DND-41 (cell line): ENCODE measurements around the gene FUOM.

Source experiments
- CTCF ChIP-seq: IDR thresholded peaks from 2 replicates; pipeline ENCODE4 v1.5.1; 2012; ENCODE audit warnings: borderline replicate concordance, low read length, moderate library complexity, mild to moderate bottlenecking; ENCODE audit not compliant: poor library complexity, severe bottlenecking; ENCODE audit errors: extremely low read depth
- EZH2 ChIP-seq: IDR thresholded peaks from 3 replicates; pipeline ENCODE4 v1.6.1; 2012; ENCODE audit warnings: borderline replicate concordance, low read depth, mild to moderate bottlenecking, moderate library complexity, low read length, inconsistent platforms; ENCODE audit not compliant: severe bottlenecking

GRCh38 chr10:133310399-133310755 lies 47.4 kb downstream of the FUOM start:
- TF ChIP-seq CTCF (no peak), EZH2 (no peak)
